ENCODE measurements around the gene DCLK1.

DCLK1 gene

DNA sequence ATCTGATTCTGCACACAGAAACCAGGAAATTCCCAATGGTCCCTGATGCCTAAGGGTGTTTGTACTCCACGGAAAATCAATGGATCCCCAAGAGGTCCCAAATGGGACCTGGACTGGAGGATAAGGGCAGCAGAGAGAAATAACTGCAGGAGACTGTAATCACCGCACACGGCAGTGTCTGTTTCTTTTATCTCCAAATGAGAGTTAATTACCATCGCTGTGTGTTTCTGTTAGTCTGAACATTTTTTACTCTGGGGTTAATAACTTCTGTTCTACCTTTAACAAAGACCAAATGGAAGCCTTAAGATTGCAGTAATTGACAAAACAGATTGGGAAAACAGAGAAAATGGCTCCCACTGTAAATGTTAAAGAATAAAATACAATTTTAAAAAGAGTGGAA, 320.9 kb downstream of the DCLK1 start:
- no peaks in the 10 kb centered on the region for H4K20me1 ChIP-seq (ENCODE audit: insufficient read depth, low read length, poor library complexity, severe bottlenecking)
- H3K9ac ChIP-seq (ENCODE audit: low read depth, low read length, poor library complexity, severe bottlenecking), result no peak overlapping the region
- H3K4me1 ChIP-seq (ENCODE audit: insufficient read depth, low read length, poor library complexity, severe bottlenecking), result no peaks in the 10 kb centered on the region
- no peak for TF ChIP-seq EZH2phosphoT487 (IDR thresholded peaks at IDR 0.05; ENCODE audit: borderline replicate concordance)
- TF ChIP-seq, protein P1, sequence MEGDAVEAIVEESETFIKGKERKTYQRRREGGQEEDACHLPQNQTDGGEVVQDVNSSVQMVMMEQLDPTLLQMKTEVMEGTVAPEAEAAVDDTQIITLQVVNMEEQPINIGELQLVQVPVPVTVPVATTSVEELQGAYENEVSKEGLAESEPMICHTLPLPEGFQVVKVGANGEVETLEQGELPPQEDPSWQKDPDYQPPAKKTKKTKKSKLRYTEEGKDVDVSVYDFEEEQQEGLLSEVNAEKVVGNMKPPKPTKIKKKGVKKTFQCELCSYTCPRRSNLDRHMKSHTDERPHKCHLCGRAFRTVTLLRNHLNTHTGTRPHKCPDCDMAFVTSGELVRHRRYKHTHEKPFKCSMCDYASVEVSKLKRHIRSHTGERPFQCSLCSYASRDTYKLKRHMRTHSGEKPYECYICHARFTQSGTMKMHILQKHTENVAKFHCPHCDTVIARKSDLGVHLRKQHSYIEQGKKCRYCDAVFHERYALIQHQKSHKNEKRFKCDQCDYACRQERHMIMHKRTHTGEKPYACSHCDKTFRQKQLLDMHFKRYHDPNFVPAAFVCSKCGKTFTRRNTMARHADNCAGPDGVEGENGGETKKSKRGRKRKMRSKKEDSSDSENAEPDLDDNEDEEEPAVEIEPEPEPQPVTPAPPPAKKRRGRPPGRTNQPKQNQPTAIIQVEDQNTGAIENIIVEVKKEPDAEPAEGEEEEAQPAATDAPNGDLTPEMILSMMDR (conservative IDR thresholded peaks at IDR 0.05; ENCODE audit: low read length), result no peak
- H3F3A ChIP-seq (ENCODE audit: low read depth), result no peaks in the 10 kb centered on the region
- no peak overlapping the region for H2AFZ ChIP-seq (ENCODE audit: low read length)
- no peaks in the 10 kb centered on the region for H3K27me3 ChIP-seq (ENCODE audit: insufficient read depth, low read length, poor library complexity, severe bottlenecking)
- no peaks in the 10 kb centered on the region for H3K79me2 ChIP-seq (ENCODE audit: insufficient read depth, low read length)
- no peaks in the 10 kb centered on the region for H3K36me3 ChIP-seq (ENCODE audit: insufficient read depth, low read length)
- no peak overlapping the region for H3K4me3 ChIP-seq (ENCODE audit: low read length, poor library complexity, severe bottlenecking)
- H3K4me2 ChIP-seq (ENCODE audit: low read depth, low read length, poor library complexity, severe bottlenecking), result no peak overlapping the region
- no peaks in the 10 kb centered on the region for H3K9me2 ChIP-seq (replicated peaks; ENCODE audit: low read depth, low read length)
- no peaks in the 10 kb centered on the region for H3K9me3 ChIP-seq (ENCODE audit: insufficient read depth, low read depth, low read length)

DNA sequence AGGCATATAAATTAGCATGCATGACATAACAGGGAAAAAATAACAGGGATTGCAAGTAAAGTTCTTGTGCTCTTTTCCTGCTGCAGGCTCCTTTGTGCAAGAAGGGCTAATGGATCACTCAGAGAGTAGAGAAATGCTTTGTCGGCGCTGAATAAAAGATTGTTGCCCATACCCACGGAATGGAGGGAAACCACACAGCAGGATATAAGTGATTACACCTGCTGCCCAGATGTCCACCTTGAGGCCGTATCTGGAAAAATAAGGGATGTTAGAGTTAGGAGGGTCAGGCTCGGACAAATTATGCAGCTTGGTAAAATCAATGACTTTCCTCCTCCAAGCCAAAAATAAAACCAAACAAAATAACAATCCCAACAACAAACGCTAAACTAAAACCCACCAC, 322.3 kb downstream of the DCLK1 start:
- H4K20me1 ChIP-seq (ENCODE audit: insufficient read depth, low read length, poor library complexity, severe bottlenecking), result no peaks in the 10 kb centered on the region
- H2AFZ ChIP-seq (ENCODE audit: low read length), result no peak overlapping the region
- no peaks in the 10 kb centered on the region for H3K4me1 ChIP-seq (ENCODE audit: insufficient read depth, low read length, poor library complexity, severe bottlenecking)
- H3K27me3 ChIP-seq (ENCODE audit: insufficient read depth, low read length, poor library complexity, severe bottlenecking), result no peaks in the 10 kb centered on the region
- H3K9me2 ChIP-seq (replicated peaks; ENCODE audit: low read depth, low read length), result no peaks in the 10 kb centered on the region
- no peaks in the 10 kb centered on the region for H3F3A ChIP-seq (ENCODE audit: low read depth)
- H3K79me2 ChIP-seq (ENCODE audit: insufficient read depth, low read length), result no peaks in the 10 kb centered on the region
- no peaks in the 10 kb centered on the region for H3K9me3 ChIP-seq (ENCODE audit: insufficient read depth, low read depth, low read length)
- no peak for TF ChIP-seq EZH2phosphoT487 (IDR thresholded peaks at IDR 0.05; ENCODE audit: borderline replicate concordance)
- TF ChIP-seq, protein P1 (conservative IDR thresholded peaks at IDR 0.05; ENCODE audit: low read length), result no peak
- H3K9ac ChIP-seq (ENCODE audit: low read depth, low read length, poor library complexity, severe bottlenecking), result no peak overlapping the region
- H3K36me3 ChIP-seq (ENCODE audit: insufficient read depth, low read length), result no peaks in the 10 kb centered on the region
- no peak overlapping the region for H3K4me3 ChIP-seq (ENCODE audit: low read length, poor library complexity, severe bottlenecking)
- H3K4me2 ChIP-seq (ENCODE audit: low read depth, low read length, poor library complexity, severe bottlenecking), result no peak overlapping the region

DNA sequence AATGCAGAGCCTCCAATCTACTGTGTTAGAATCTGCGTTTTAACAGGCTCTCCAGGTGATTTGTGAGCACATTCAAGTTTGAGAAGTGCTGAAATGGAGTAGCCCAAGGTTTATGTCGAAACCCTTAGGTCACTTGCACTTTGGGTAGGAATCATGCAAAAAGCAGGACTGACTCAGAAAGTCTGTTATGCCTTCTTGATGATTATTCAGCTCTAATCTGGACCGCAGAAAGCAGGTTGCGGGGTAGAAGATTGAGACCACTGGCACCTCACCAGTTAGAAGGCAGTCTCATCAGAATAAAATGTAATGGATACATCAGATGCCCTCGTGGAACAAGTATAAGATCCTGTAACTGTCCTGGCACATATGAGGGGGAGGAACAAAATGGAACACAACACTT, 326.3 kb downstream of the DCLK1 start:
- H3K36me3 ChIP-seq (ENCODE audit: insufficient read depth, low read length), result no peaks in the 10 kb centered on the region
- H3K9me3 ChIP-seq (ENCODE audit: insufficient read depth, low read depth, low read length), result no peaks in the 10 kb centered on the region
- H3K4me1 ChIP-seq (ENCODE audit: insufficient read depth, low read length, poor library complexity, severe bottlenecking), result no peaks in the 10 kb centered on the region
- no peaks in the 10 kb centered on the region for H3F3A ChIP-seq (ENCODE audit: low read depth)
- no peak overlapping the region for H3K9ac ChIP-seq (ENCODE audit: low read depth, low read length, poor library complexity, severe bottlenecking)
- H4K20me1 ChIP-seq (ENCODE audit: insufficient read depth, low read length, poor library complexity, severe bottlenecking), result no peaks in the 10 kb centered on the region
- H3K4me2 ChIP-seq (ENCODE audit: low read depth, low read length, poor library complexity, severe bottlenecking), result no peak overlapping the region
- no peaks in the 10 kb centered on the region for H3K27me3 ChIP-seq (ENCODE audit: insufficient read depth, low read length, poor library complexity, severe bottlenecking)
- H3K4me3 ChIP-seq (ENCODE audit: low read length, poor library complexity, severe bottlenecking), result no peak overlapping the region
- H3K9me2 ChIP-seq (replicated peaks; ENCODE audit: low read depth, low read length), result no peaks in the 10 kb centered on the region
- H3K79me2 ChIP-seq (ENCODE audit: insufficient read depth, low read length), result no peaks in the 10 kb centered on the region
- H2AFZ ChIP-seq (ENCODE audit: low read length), result no peak overlapping the region
- TF ChIP-seq, protein P1 (conservative IDR thresholded peaks at IDR 0.05; ENCODE audit: low read length), result no peak
- TF ChIP-seq EZH2phosphoT487 (IDR thresholded peaks at IDR 0.05; ENCODE audit: borderline replicate concordance), result no peak

Data from Loucy (cell line).